GM10847 (cell line): Measurements from ENCODE around the gene SAE1.

Experiments
- POLR2A ChIP-seq: IDR thresholded peaks from 2 replicates; pipeline ENCODE4 v1.6.1; 2011; ENCODE audit not compliant: insufficient read length; ENCODE audit errors: extremely low read depth

SAE1 gene

GRCh38 chr19:47229676-47230053 is 99.0 kb downstream of the SAE1 start:
- no peak for TF ChIP-seq POLR2A

GRCh38 chr19:47230054-47230920 is 99.7 kb downstream of the SAE1 start:
- TF ChIP-seq POLR2A, result no peak

- no peak for TF ChIP-seq POLR2A
Measured at GRCh38 chr19:47230921-47231214, 100.2 kb downstream of the SAE1 start, which contains the start of gene BBC3. BBC3 (minus strand) TSS chr19:47231199; CDS start chr19:47228431, 2,768 bp downstream.

DNA sequence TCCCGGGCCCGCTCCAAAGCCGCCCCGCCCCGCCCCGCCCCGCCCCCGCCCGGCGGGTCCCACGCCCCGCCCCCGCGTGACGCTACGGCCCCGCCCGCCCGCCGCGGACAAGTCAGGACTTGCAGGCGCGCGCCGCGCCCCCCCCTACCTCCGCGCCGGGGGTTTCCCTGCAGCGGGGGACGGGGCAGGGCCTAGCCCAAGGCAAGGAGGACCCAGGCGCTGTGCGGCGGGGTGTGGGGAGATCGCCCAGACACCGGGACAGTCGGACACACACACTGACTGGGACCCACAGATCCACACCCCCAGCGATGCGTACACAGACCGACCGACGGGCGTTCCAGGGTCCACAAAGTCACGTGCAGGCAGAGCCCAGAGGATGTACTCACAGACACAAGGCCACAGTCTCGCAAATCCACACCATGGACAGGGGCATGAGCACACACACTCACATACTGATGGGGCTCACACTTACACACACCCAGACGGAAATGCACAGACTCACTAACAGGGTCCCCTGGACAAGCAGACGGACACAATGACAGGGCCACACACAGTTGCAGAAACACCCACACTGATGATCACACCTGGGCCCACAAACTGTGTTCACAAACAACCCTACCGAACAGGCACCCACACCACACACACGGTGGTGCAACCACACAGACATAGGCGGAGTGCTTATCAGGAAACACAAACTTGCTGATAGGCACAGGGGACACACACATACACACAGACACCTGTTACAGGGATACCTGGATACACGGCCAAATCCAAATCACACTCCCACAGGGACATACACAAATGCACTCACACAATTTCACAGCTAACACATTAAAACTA is 100.8 kb downstream of the SAE1 start:
- peak; percentile 35 for TF ChIP-seq POLR2A

DNA sequence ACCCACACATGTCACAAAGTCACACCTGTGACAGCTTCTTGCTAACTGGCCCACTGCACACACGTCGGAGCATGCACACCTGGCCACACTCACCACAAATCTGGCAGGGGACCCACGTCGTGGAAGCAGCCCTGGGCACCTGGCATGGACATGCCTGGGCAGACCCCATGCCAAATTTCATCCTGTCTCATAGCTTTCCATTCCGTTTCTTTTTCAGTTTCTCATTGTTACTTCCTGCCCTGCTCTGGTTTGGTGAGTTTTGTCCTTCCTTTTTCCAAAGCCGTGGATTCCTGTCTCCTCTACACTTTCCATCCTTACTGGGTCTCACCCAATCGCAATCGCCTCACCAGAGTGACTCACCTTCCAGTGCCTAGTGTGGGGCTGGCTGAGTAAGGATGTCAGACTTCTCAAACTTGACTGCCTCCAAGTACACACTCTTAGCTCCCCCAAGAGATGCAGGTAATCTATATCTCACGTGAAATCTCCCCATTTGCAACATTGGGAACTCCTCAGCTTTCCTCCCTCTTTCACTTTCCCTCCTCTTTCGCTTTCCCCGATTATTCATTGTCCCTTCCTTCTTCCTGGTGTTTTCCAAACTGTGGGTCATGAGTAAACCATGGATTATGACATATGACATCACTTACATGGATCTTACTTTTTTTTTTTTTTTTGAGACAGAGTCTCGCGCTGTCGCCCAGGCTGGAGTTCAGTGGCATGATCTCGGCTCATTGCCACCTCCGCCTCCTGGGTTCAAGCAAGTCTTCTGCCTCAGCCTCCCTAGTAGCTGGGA is 102.0 kb downstream of the SAE1 start:
- TF ChIP-seq POLR2A, result no peak

DNA sequence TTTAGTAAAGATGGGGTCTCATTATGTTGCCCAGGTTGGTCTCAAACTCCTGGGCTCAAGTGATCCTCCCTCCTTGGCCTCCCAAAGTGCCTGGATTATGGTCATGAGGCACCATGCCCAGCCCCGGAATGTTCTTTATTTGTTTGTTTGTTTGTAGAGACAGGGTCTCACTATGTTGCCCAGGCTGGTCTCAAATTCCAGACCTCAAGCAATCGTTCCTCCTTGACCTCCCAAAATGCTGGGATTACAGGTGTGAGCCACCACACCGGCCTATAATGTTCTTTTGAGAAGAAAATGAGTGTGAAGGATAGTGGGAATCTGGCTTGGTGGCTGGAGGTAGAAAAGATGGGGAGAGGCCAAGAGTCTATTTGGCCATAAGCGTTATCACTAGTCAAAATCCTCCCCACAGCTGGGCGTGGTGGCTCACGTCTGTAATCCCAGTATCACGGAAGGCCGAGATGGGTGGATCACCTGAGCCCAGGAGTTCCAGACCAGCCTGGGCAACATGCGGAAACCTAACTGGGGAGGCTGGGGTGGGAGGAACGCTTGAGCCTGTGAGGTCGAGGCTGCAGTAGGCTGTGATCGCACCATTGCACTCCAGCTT is 105.5 kb downstream of the SAE1 start:
- TF ChIP-seq POLR2A, result no peak

DNA sequence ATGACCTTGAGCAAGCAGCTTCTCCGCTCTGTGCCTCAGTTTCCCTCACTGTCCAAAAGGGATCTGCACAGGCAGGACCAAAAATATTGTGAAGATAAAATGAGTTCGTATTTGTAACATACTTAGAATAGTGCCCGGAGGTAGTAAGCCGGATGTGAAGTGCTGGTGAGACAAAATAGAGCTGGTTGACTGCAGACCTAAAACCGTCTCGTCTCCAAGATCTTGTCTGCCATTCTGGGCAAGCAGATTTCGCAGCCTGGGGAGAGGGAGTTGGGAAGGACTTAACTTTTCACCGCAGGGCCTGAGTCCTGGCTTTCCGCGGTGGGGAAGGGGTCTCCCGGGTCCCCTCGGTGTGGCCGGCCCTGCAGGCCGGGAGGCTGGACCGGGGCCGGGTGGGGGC is 108.5 kb downstream of the SAE1 start:
- no peak for TF ChIP-seq POLR2A

DNA sequence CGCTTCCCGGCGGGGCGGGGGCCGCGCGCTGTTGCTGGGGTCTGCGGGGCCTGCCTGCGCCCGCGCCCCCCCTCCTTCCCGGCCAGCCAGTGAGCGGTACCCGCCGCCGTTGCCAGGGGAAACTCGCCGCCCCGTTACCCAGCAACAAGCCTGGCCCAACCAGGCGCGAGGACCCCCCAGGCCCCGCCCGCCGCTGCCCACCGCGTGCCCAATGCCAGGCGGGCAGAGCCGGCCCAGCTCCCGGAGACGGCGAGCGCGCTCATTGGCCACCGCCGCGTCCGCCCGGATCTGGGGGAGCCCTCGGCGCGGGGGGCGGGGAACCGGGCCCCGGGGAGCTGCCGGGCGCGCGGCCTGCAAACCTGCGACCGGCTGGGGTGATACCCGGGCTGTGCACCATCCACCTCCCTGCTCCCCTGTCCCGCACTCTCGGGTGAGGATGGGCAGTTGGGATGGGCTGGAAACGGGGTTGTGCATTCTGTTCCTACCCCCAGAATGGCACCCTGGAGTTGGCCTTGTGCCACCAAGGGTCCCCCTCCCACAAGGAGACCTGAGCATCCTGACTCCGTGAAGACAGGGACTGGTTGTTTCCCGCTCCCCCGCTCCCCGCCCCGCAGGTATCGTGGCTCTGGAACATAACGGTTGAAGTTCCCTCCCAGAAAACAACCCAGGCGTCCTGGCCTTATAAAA is 109.1 kb downstream of the SAE1 start:
- no peak for TF ChIP-seq POLR2A

DNA sequence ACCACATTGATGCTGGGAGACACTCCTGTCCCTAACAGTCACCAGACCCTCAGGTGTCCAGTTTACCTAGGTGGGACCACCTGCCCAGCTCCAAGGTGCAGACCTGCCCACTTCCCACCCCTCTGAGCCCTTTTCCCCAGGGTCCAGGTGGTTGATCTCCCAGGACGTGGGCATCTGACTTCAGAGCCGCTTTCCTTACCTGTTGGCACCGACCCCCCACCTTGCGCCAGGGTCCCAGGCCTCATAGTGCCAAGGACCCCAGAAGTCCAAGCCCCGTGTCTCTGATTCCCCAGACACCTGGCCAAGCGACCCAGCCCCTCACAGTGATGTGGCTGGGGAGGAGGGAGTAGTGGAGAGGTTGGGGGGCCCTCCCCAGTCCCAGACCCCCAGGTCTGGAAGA is 109.9 kb downstream of the SAE1 start:
- TF ChIP-seq POLR2A, result no peak

DNA sequence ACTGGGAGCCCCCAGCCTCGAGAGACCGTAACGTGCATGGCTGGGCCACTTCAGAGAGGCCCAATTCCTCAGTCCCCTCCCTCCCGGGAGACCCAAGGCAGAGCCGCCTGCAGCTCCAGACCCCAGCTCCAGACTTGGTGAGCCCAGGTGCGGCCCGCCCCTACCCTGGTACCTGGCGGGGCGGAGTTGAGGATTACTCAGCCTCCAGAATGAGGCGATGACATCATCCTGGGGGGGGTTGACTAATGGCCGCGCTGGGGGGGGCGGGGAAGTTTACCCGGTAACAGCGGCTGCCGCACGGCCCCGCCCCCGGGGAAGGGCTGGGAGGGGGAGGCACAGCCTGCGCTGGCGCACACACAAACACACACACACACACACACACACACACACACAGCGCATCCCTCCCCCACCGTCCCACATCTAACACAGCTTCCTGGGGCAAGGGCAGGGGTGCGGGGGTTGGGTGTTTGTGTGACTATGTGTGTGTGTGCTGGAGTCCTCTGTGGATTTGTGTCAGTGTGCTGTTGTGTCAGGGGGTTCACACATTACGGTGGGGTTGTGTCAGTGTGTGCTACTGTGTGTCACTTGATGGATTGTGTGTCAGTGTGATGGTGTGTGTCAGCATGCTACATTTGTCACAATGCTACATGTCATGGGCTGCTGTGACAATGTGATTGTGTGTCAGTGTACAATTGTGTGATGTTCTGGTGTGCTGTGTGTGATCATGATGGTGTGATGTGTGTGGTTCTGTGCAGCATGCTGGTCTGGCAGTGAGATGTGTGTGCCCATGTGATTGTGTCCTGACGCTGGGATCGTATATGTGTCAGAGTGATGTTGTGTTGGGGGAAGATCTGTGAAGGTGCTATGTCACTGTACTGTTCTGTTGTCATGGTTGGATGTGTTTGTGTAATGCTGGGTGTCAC is 110.6 kb downstream of the SAE1 start:
- TF ChIP-seq POLR2A, result no peak

DNA sequence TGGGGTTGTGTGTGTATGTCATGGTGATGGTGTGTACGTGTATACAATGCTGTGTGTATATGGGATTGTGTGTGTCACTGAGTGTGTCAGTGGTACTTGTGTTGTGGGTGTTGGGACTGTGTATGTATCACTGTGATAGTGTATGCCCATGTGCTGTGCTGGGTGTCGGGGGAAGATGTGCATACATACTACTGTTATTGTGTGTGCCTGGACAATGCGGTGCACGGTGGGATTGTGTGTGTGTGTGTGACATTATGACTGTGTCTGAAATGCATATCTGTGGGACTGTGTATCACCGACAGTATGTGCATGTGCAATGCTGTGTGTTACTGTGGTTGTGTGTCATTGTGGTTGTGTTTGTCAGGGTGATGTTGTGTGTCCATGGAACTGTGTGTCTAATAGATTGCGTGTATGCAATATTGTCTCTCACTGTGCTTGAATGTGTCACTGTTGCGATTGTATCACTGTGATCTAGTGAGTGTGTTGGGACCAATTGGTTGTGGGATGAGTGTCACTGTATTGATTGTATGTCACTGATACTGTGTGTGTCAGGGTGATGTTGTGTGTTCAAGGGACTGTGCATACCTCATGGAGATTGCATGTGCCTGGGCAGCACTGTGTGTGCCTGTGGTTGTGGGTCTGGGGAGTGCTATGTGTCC is 111.4 kb downstream of the SAE1 start:
- no peak for TF ChIP-seq POLR2A

- TF ChIP-seq POLR2A, result no peak
Measured at GRCh38 chr19:47243364-47243775, 112.7 kb downstream of the SAE1 start.
